GM12878 (cell line): ENCODE measurements around the gene PRR15. TPM values are rescaled to one million over a fixed set of nuclear protein-coding genes. Genes with fewer than 3 reads are reported as not detected.
"Not testable (repeated sequence)": the region's sequence is repeated elsewhere in the genome, so short reads cannot be mapped to it uniquely, and the experiment has no call there.

Experiments
- ATAC-seq: fragments of 200-7000 bp; cut with Tn5 transposase; 3 replicates; pipeline ENCODE4 v1.9.1; 2020; ENCODE audit warnings: mild to moderate bottlenecking, moderate library complexity
- BruUV-seq: library from RNA; stranded (reverse); fragments of 400-500 nt; replicated peaks from 2 replicates; lab custom pipeline; 2021; lab: Mats Ljungman, UMichigan
- CTCF ChIA-PET: fragments of 300-600 bp; sonication (Branson Sonifier 250); formaldehyde crosslinking; extraction: SDS; loops from one replicate; lab custom pipeline; 2021; ENCODE audit warnings: inconsistent platforms; lab: Yijun Ruan, JAX
- POLR2A ChIA-PET: fragments of 350-600 bp; formaldehyde crosslinking; extraction: SDS; loops from one replicate; lab custom pipeline; 2021; ENCODE audit warnings: inconsistent platforms; lab: Charles Lee
- RAD21 ChIA-PET: fragments of 300-600 bp; sonication (Branson Sonifier 250); formaldehyde crosslinking; loops from one replicate; lab custom pipeline; 2023; ENCODE audit warnings: antibody characterized with exemption; ENCODE audit not compliant: unreplicated experiment; lab: Charles Lee
- SMC1A ChIA-PET: fragments of 300-600 bp; sonication (Branson Sonifier 250); formaldehyde crosslinking; loops from one replicate; lab custom pipeline; 2023; ENCODE audit not compliant: unreplicated experiment, uncharacterized antibody; lab: Charles Lee
- DNase-seq: peaks from one replicate; pipeline ENCODE4 v3.0.0-alpha.2; 2011; ENCODE audit warnings: low read depth, low spot score
- FAIRE-seq: peaks from 3 replicates; lab custom pipeline; 2011; peaks lifted over from hg19 to GRCh38; lab: Jason Lieb, UNC
- H2AFZ ChIP-seq: 2 replicates; pipeline ENCODE4 v1.6.0; 2011; ENCODE audit warnings: low read depth, low read length, control low read depth; ENCODE audit not compliant: control insufficient read depth
- H3K27ac ChIP-seq: 2 replicates; pipeline ENCODE4 v1.5.1; 2011; ENCODE audit warnings: control low read depth; ENCODE audit not compliant: control insufficient read depth, insufficient read depth
- H3K27me3 ChIP-seq, 2 experiments: replicated peaks in 1 of 2; 2 replicates each; pipeline versions ENCODE4 v1.6.0 to v1.6.1; 2011; ENCODE audit warnings: low read length in 1 of 2; ENCODE audit not compliant: control insufficient read depth in 2 of 2, insufficient read depth in 2 of 2
- H3K36me3 ChIP-seq, 2 experiments: 2 replicates each; pipeline ENCODE4 v1.5.1; 2011; ENCODE audit warnings: low read length in 1 of 2; ENCODE audit not compliant: control insufficient read depth in 2 of 2, insufficient read depth in 2 of 2
- H3K4me1 ChIP-seq: 2 replicates; pipeline ENCODE4 v1.6.1; 2011; ENCODE audit warnings: mild to moderate bottlenecking, low read length, moderate library complexity, mixed read lengths; ENCODE audit not compliant: control insufficient read depth, insufficient read depth
- H3K4me2 ChIP-seq: 2 replicates; pipeline ENCODE4 v1.6.0; 2011; ENCODE audit warnings: control low read depth; ENCODE audit not compliant: control insufficient read depth, insufficient read depth
- H3K4me3 ChIP-seq: fragments of 200-600 bp; sonication (generic); 2 replicates; pipeline ENCODE4 v1.5.1; 2016
- H3K79me2 ChIP-seq: 2 replicates; pipeline ENCODE4 v1.6.0; 2011; ENCODE audit warnings: low read length; ENCODE audit not compliant: control insufficient read depth, insufficient read depth
- H3K9ac ChIP-seq: 2 replicates; pipeline ENCODE4 v1.8.0; 2011; ENCODE audit warnings: low read length, control low read depth, mixed read lengths; ENCODE audit not compliant: control insufficient read depth, insufficient read depth
- H3K9me3 ChIP-seq: replicated peaks from 3 replicates; pipeline ENCODE4 v1.5.1; 2011; ENCODE audit warnings: mild to moderate bottlenecking, low read length; ENCODE audit not compliant: control insufficient read depth, insufficient read depth
- H4K20me1 ChIP-seq: 2 replicates; pipeline ENCODE4 v1.6.0; 2011; ENCODE audit not compliant: control insufficient read depth, insufficient read depth
- PML ChIP-seq: IDR thresholded peaks from 2 replicates; pipeline ENCODE4 v1.6.1; 2012; ENCODE audit warnings: low read length, inconsistent platforms
- SP1 ChIP-seq: IDR thresholded peaks from one replicate; pipeline ENCODE4 v1.6.1; 2011; ENCODE audit warnings: low read depth, low read length
- ZNF217 ChIP-seq: fragments of 450-650 bp; IDR thresholded peaks from 2 replicates; pipeline ENCODE4 v1.6.1; 2017; ENCODE audit warnings: antibody characterized with exemption, mild to moderate bottlenecking
- WGBS: methylation state at CpG from one replicate; pipeline ENCODE4 v1.1.6; 2016; ENCODE audit warnings: low lambda C conversion rate; ENCODE audit not compliant: insufficient replicate concordance, insufficient coverage; ENCODE audit errors: missing lambda C conversion rate; 5-methylcytosine and 5-hydroxymethylcytosine counted together
- in situ Hi-C: fragments of 300-500 bp; cut with MboI; formaldehyde crosslinking; loops from 9 replicates; pipeline ENCODE4 v1.14.3; 2018; ENCODE audit warnings: mixed read lengths
- intact Hi-C: fragments of 100-400 bp; cut with micrococcal nuclease; formaldehyde crosslinking; loops from one replicate; pipeline ENCODE4 v1.14.2; 2022; ENCODE audit not compliant: unreplicated experiment
- polyA plus RNA-seq, 11 experiments: library from polyadenylated mRNA; depleted of rRNA in 4 of 11; unstranded in 6 of 11; stranded (reverse) in 5 of 11; fragments of >200 nt; fragmentation: Nextera tagmentation in 4 of 11; fragmentation: Illumina TruSeq in 1 of 11; extraction: Ambion mirVana in 4 of 11; extraction: Trizol in 1 of 11; gene quantifications; 1 replicate in 1 of 11; 2 replicates in 10 of 11; pipeline versions ENCODE4 v1.2.1 to v1.2.3, GENCODE V29; 2011 to 2016; ENCODE audit warnings: inconsistent platforms in 2 of 11, missing spikeins in 2 of 11, low read depth in 1 of 11
- total RNA-seq, 4 experiments: library from RNA; depleted of rRNA in 3 of 4; stranded (reverse); fragments of >200 nt in 3 of 4; fragmentation: Illumina TruSeq in 1 of 4; extraction: Trizol in 1 of 4; gene quantifications; 2 replicates each; pipeline versions ENCODE4 v1.2.1 to v1.2.3, GENCODE V29; 2013 to 2021
- TF ChIP-seq, protein P1 (sequence below): IDR thresholded peaks from 2 replicates; pipeline ENCODE4 v1.6.1; 2012; ENCODE audit warnings: mild to moderate bottlenecking, low read depth, low read length
- TF ChIP-seq, protein P2 (sequence below): IDR thresholded peaks from 2 replicates; pipeline ENCODE4 v1.6.1; 2011; ENCODE audit warnings: low read depth, mild to moderate bottlenecking, low read length, moderate library complexity, borderline replicate concordance; ENCODE audit errors: extremely low read depth

The PRR15 gene
- total and polyA plus RNA-seq, 10 of the 15 experiments (the other 5 are each of a cell fraction or from before 2014, with no cell fraction given): not detected

DNA sequence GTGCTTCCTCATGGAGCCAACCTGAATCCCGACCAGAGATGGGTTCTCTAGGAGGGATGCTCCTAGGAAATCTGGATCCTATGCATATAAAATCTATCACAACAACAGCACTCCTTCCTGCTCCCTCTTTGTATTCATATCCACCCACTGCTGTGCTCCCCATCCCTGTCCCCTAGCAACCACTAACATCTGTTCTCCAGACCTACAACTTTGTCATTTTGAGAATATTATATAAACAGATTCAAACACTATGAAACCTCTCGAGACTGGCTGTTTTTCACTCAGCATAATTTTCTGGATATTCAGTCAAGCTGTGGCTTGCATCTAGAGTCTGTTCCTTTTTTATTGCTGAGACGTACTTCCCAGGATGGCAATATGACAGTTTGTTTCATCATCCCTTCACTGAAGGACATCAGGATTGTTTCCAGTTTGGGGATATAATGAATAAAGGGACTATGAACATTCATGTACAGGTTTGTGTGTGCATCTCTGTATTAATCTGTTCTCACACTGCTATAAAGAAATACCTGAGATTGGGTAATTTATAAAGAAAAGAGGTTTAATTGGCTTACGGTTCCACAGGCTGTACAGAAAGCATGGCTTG lies 36.0 kb upstream of the PRR15 start (continued):
- no peak for TF ChIP-seq PML
- TF ChIP-seq SP1: no peak
- TF ChIP-seq ZNF217: no peak
- TF ChIP-seq, protein P1, sequence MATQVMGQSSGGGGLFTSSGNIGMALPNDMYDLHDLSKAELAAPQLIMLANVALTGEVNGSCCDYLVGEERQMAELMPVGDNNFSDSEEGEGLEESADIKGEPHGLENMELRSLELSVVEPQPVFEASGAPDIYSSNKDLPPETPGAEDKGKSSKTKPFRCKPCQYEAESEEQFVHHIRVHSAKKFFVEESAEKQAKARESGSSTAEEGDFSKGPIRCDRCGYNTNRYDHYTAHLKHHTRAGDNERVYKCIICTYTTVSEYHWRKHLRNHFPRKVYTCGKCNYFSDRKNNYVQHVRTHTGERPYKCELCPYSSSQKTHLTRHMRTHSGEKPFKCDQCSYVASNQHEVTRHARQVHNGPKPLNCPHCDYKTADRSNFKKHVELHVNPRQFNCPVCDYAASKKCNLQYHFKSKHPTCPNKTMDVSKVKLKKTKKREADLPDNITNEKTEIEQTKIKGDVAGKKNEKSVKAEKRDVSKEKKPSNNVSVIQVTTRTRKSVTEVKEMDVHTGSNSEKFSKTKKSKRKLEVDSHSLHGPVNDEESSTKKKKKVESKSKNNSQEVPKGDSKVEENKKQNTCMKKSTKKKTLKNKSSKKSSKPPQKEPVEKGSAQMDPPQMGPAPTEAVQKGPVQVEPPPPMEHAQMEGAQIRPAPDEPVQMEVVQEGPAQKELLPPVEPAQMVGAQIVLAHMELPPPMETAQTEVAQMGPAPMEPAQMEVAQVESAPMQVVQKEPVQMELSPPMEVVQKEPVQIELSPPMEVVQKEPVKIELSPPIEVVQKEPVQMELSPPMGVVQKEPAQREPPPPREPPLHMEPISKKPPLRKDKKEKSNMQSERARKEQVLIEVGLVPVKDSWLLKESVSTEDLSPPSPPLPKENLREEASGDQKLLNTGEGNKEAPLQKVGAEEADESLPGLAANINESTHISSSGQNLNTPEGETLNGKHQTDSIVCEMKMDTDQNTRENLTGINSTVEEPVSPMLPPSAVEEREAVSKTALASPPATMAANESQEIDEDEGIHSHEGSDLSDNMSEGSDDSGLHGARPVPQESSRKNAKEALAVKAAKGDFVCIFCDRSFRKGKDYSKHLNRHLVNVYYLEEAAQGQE: no peak
- TF ChIP-seq, protein P2, sequence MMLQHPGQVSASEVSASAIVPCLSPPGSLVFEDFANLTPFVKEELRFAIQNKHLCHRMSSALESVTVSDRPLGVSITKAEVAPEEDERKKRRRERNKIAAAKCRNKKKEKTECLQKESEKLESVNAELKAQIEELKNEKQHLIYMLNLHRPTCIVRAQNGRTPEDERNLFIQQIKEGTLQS: no peak

DNA sequence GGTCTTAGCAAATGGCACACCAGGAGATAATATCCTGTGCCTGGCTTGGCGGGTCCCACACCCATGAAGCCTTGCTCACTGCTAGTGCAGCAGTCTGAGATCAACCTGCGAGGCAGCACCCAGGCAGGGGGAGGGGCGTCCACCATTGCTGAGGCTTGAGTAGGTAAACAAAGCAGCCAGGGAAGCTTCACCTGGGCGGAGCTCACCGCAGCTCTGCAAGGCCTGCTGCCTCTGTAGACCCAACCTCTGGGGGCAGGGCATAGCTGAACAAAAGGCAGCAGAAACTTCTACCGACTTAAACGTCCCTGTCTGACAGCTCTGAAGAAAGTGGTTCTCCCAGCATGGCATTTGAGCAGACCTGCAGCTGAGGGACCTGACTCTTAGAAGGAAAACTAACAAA lies 35.1 kb upstream of the PRR15 start:
- H3K4me1 ChIP-seq, POLR2A ChIA-PET, H3K4me2 ChIP-seq, intact Hi-C loops, in situ Hi-C loops, H3K27ac ChIP-seq, BruUV-seq, FAIRE-seq, H3K9ac ChIP-seq, H3K36me3 ChIP-seq, CTCF ChIA-PET, H2AFZ ChIP-seq, H3K79me2 ChIP-seq, H4K20me1 ChIP-seq, ATAC-seq, H3K9me3 ChIP-seq, RAD21 ChIA-PET, H3K27me3 ChIP-seq, SMC1A ChIA-PET, DNase-seq, H3K4me3 ChIP-seq: not testable (repeated sequence)
- 43% methylated on average over 7 of the region's 7 CpGs for WGBS
